ENCODE measurements around the gene PDGFC. TPM values are rescaled to one million over a fixed set of nuclear protein-coding genes. Genes with fewer than 3 reads are reported as not detected.

The PDGFC gene
- total and polyA plus RNA-seq, 2 of the 8 experiments (the other 6 are each of a cell fraction or from before 2014, with no cell fraction given): 0.65 to 2.7 TPM

DNA sequence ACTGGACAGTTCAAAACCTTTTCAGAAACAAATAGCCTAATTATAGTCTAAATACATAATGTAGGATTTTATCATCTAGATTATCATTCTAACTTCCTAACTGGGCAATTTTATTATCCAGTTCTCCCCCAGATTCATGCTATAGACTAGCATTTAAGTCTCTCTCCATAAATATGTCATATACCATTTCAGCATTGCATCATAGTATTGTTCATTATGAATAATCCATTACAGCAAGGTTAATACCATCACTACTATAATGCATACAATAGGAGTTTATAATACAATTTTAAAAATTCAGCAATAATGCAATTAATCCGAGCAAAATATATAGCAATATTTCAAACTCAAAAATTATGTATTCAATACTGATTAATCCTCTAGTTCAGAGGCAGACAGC is 77.4 kb downstream of the PDGFC start:
- Histone ChIP-seq H4K20me1 (replicated peaks in 1 of 2; ENCODE audit: control insufficient read depth in 1 of 2, insufficient read depth in 2 of 2, low read length in 2 of 2) (no peaks in the 10 kb centered on the region), H3K23ac (ENCODE audit: insufficient read length) (no peak overlapping the region), H2BK12ac (ENCODE audit: low read depth, low read length) (no peak overlapping the region), H2AFZ (ENCODE audit: low read length) (no peak overlapping the region), H3K79me2 (ENCODE audit: control insufficient read depth in 1 of 2, insufficient read depth in 2 of 2, low read length in 2 of 2) (no peaks in the 10 kb centered on the region), H3K4ac (replicated peaks; ENCODE audit: insufficient read length, low read depth, low read length) (no peak overlapping the region), H3K4me1 (replicated peaks in 1 of 4; ENCODE audit: control insufficient read depth in 3 of 4, insufficient read depth in 4 of 4, low read length in 3 of 4) (no peaks in the 10 kb centered on the region), H3K27ac (ENCODE audit: low read depth, low read length) (no peak overlapping the region), H3K56ac (replicated peaks; ENCODE audit: insufficient read length, low read depth, low read length) (no peak overlapping the region), H3K4me3 (ENCODE audit: extremely low read depth in 1 of 4, insufficient read depth in 2 of 4, low read depth in 3 of 4, low read length in 4 of 4) (no peak overlapping the region), H3K23me2 (ENCODE audit: low read depth, low read length) (no peaks in the 10 kb centered on the region), H3K18ac (ENCODE audit: extremely low read depth, low read length) (no peak overlapping the region), H2BK20ac (ENCODE audit: low read length) (no peak overlapping the region), H2BK120ac (replicated peaks; ENCODE audit: low read depth, low read length) (no peak overlapping the region), H3K36me3 (ENCODE audit: control insufficient read depth in 2 of 4, insufficient read depth in 4 of 4, low read length in 3 of 4) (no peaks in the 10 kb centered on the region; a peak in 1 of 8 replicates), H2BK5ac (ENCODE audit: low read depth, low read length) (no peak overlapping the region), H4K91ac (replicated peaks; ENCODE audit: insufficient read length, low read length) (no peak overlapping the region), H3K79me1 (ENCODE audit: low read depth, low read length) (no peaks in the 10 kb centered on the region), H4K8ac (ENCODE audit: extremely low read depth, insufficient read depth, low read length) (no peak overlapping the region), H3K9me3 (ENCODE audit: insufficient read depth in 2 of 2, low read depth in 1 of 2, low read length in 1 of 2) (no peaks in the 10 kb centered on the region), H3K9ac (replicated peaks in 1 of 4; ENCODE audit: extremely low read depth in 1 of 4, low read depth in 3 of 4, low read length in 3 of 4) (no peak overlapping the region), H3K14ac (ENCODE audit: insufficient read length) (no peak overlapping the region), H3K4me2 (ENCODE audit: insufficient read depth in 1 of 2, low read depth in 2 of 2, low read length in 2 of 2) (no peak overlapping the region), H2AK5ac (ENCODE audit: low read depth, low read length) (no peak overlapping the region), H3K27me3 (replicated peaks in 1 of 4; ENCODE audit: control insufficient read depth in 3 of 4, extremely low read depth in 1 of 4, insufficient read depth in 3 of 4, low read length in 3 of 4) (no peaks in the 10 kb centered on the region), H4K5ac (ENCODE audit: insufficient read length, low read depth, low read length) (no peak overlapping the region), H2BK15ac (ENCODE audit: low read length) (no peak overlapping the region)
- FAIRE-seq: no peak
- no peak for DNase-seq (ENCODE audit: low read depth in 1 of 2, low spot score in 2 of 2)
- ChIA-PET CTCF (ENCODE audit: partially characterized antibody) (no interaction called here), POLR2A (ENCODE audit: partially characterized antibody) (no interaction called here)
- WGBS, 2 experiments (ENCODE audit: extremely low coverage in 1 of 2, insufficient coverage in 1 of 2, insufficient read length in 1 of 2, insufficient replicate concordance in 2 of 2, low coverage in 1 of 2, low lambda C conversion rate in 2 of 2, missing lambda C conversion rate in 1 of 2): 96% methylated on average over 1 of the region's 1 CpG; no CpG with 5 or more reads in 1 of the 2 experiments
- TF ChIP-seq YY1 (IDR thresholded peaks at IDR 0.05; ENCODE audit: low read depth, low read length) (no peak), RXRA (IDR thresholded peaks at IDR 0.05; ENCODE audit: insufficient read depth, low read depth, low read length) (no peak), RNF2 (IDR thresholded peaks at IDR 0.05; ENCODE audit: borderline replicate concordance, low read depth, low read length, missing control alignments, poor library complexity, severe bottlenecking) (no peak), CEBPB (IDR thresholded peaks at IDR 0.05; ENCODE audit: low read depth, low read length) (no peak), EGR1 (IDR thresholded peaks at IDR 0.05; ENCODE audit: borderline replicate concordance, low read depth, low read length) (no peak), TBP (IDR thresholded peaks at IDR 0.05; ENCODE audit: low read depth, low read length) (no peak), SP2 (IDR thresholded peaks at IDR 0.05; ENCODE audit: low read length) (no peak), KDM5A (IDR thresholded peaks at IDR 0.05; ENCODE audit: low read length) (no peak), RFX5 (IDR thresholded peaks at IDR 0.05; ENCODE audit: borderline replicate concordance, low read depth, low read length) (no peak), SAP30 (IDR thresholded peaks at IDR 0.05; ENCODE audit: insufficient read depth, insufficient replicate concordance, low read length) (no peak), SUZ12 (IDR thresholded peaks at IDR 0.05; ENCODE audit: low read length) (no peak), JUND (IDR thresholded peaks at IDR 0.05; ENCODE audit: low read length) (no peak), KDM1A (IDR thresholded peaks at IDR 0.05; ENCODE audit: borderline replicate concordance, low read length) (no peak), POLR2A (IDR thresholded peaks at IDR 0.05; ENCODE audit: control extremely low read depth in 1 of 2, low read depth in 2 of 2, low read length in 2 of 2) (no peak), HDAC2 (IDR thresholded peaks at IDR 0.05; ENCODE audit: borderline replicate concordance in 1 of 2, low read depth in 2 of 2, low read length in 2 of 2) (no peak), CHD1 (IDR thresholded peaks at IDR 0.05; ENCODE audit: low read depth, low read length) (no peak)
